Stimulated activated CD4-positive, alpha-beta T cell treated with anti-CD3 and anti-CD28 coated beads, Interleukin-1b, Interleukin-23, amount 100 ng/mL, for 1 hour (primary cell): ENCODE data around the gene PMS1.
"Not testable (repeated sequence)": the region's sequence is repeated elsewhere in the genome, so short reads cannot be mapped to it uniquely, and the experiment has no call there.

Experiments
- DNase-seq, 2 donors: peaks; one replicate each; pipeline ENCODE4 v3.0.0-alpha.2; 2020; ENCODE audit warnings: low read depth in 2 of 2

Gene PMS1

DNA sequence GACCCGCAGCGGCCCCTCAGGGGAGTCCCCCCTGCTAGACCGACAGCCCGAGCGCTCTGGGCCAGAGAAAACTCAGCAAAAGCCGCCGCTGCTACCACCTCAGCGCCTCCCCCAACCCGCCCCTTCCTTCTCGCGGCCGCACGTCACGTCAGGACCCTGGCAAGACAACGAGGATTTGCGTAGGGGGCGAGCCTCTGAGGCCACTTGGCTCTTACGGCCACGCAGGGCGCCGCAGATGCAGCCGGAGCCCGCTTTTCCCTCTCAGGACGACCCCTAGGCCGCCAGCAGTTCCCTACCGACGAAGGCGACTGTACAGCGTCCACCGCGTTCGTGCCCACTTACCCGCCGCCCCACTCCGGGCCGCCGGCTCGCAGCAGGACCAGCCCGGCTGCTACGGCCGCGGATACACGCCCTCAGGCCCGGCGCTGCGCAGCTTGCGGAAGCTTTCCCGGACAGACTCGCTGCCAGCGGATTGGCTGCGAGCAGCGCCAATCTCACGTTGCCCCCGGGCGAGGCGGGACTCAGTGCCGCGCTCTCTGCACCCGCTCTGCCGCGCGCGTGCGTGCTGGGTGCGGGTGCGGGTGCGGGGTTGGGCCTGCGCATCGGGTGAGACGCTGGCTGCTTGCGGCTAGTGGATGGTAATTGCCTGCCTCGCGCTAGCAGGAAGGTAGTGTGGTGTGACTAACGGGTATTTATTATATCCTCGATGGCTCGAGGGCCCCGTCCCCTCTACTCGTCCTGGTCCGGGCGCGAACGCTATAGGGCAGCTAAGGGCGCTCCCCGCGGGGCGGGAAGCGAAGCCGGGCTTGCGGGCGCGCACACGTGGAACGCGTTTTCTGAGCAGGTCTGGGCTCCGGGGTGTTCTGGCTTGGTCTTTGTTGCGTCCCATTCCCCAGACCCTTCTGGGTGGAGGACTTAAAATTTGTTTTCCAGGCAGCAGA lies at the start of gene PMS1, which contains the start of gene ORMDL1:
Gene PMS1 (plus strand): TSS at position 524 of the 941 bp plus-strand sequence. CDS start 7,360 bp downstream, outside the sequence.
Gene ORMDL1 (minus strand): TSS at position 413 of the 941 bp plus-strand sequence. CDS start 1,744 bp downstream, outside the sequence.
- peak; percentile 77 to 84 for DNase-seq

DNA sequence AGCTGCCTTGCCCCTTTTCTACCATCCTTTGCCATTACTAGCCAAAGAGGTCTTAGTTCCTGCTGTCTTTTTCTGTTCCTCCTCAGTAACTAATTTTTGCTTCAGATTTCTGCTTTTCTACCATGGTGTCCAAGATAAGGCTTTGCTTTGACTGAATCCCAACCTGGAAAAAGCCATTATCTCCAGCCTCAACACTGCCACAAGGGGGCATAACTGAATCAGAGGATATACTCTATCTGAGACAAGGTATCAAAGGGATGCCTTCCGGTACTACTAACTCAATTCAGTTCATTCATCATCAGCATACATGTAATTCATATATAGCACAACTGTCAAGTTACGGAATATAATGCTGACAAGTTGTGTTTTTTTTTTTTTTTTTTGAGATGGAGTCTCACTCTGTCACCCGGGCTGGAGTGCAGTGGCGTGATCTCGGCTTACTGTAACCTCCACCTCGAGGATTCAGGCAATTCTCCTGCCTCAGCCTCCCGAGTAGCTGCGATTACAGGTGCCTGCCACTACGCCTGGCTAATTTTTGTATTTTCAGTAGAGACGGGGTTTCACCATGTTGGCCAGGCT lies 33.1 kb upstream of the PMS1 start:
- DNase-seq, result no peak

DNA sequence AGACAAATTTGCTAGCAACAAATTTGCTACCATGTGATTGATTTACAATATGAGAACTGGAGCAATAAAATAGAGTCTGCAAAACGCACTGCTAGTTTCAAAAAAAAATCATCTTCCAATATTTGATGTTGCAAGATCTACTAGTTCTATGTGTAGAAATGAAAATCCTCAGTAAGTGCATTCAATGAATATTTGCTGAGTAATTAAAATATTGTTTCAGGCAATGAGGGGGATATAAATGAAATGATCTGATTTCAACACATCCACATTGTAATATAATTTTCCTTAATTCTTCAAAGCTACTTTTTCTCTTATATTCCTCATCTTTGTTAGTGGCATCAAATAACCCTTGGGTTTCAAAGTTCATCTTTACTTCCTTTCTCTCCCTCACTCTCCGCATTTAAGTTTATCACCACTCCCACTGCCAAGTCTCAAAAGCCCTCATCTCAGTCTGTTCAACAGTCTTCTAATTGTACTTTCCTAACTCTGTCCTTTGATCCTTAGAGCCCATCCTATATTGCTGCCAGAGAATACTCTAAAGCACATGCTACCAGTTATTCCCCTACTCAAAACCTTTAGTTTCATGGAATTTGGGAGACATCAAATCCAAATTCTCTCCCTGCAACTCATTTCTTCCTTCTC lies 27.8 kb upstream of the PMS1 start:
- DNase-seq, result no peak

DNA sequence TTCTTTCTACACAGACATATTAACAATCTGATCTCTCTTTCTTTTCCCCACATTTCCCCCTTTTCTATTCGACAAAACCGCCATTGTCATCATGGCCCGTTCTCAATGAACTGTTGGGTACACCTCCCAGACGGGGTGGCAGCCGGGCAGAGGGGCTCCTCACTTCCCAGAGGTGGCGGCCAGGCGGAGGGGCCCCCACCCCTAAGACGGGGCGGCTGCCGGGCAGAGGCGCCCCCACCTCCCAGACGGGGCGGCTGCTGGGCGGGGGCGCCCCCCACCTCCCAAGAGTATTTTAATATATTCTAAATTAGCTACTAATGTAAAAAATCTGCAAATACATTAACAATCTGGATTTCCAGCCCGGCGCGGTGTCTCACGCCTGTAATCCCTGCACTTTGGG lies 24.1 kb upstream of the PMS1 start:
- not testable (repeated sequence) for DNase-seq

DNA sequence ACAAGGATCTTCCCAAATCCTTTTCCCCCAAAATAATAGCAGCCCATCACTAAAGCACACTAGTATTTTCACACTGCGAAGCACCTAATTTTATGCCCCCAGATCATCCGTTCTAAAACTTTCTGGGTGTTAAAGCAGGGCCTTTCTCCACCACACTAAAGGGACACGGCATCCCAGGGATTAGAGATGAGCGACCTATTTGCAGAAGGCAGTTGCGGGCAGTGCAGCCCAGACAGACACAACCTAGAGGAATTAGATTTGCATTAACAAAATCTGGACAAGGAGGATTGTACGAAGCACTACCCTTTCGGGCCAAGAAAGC lies 22.1 kb upstream of the PMS1 start:
- no peak for DNase-seq

- DNase-seq, result peak; percentile 69 to 72
Measured at GRCh38 chr2:189762551-189763298, 21.5 kb upstream of the PMS1 start, which contains the start of gene OSGEPL1. TSS of gene OSGEPL1 (minus strand) at chr2:189762792. CDS start at chr2:189761640, 1,152 bp downstream.

DNA sequence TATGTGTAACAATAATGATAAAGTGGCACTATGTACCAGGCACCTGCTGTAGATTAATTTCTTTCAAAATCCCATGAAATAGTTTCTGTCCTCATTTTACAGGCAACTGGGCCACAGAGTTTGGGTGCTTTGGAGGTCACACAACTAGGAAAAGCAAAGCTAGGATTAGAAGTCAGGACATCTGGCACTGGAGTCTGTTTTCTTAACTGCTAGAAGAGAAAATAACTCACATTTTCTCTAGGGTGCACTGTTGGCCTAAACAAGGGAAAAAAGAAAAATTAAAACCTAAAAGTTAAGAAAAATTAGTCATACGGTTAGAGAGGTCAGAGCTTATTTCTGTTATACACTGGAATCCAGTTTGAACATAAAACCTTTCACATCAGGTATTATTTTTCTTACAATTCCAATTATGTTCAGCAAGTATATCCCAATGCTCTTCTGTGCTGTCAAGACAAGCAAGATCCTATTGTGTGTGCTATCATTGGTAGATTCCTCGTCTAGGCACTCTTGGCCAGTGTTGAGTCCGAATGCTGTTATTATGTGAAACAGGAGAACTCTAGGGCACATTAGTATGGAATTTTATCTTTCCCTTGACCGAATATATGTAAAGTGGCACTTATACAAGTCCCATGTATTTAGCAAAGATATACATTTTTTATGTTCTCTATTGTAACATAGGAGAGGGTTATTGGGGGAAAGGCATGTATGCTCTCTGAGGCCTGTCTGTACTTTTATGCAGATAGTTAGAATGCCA lies 20.2 kb upstream of the PMS1 start:
- DNase-seq, result no peak

DNA sequence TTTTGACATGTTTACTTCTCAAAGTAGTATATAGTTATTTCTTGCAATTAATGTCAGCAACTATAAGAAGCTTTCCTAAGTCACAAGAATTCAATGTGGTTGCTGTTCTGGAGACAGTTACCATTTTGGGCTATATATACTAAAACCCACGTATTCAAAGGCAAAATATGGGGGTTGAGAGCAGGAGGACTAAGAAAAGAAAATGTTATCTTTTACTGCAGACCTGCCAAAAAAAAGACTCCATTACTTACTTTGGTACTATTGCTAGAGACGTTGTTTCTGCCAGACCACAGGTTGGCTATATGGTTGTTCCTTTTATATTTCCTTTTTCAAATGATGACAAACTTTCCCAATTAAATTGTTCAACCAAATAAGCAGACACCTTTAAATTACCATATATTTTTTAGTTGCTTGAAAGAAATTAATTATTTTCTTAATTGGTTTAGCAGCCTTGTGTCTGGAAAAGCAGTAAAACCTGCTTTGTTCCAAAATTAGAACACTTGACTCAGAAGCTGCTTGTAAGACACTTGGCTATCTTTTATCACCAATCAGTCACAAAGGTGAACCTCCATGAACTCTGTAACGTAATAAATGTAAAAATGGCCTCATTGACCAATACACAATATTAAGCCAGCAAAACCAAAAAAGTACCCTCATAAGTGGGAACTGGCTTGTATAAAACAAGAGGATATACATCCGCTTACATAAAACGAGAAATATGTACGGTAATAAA lies 13.5 kb upstream of the PMS1 start:
- DNase-seq, result no peak

DNA sequence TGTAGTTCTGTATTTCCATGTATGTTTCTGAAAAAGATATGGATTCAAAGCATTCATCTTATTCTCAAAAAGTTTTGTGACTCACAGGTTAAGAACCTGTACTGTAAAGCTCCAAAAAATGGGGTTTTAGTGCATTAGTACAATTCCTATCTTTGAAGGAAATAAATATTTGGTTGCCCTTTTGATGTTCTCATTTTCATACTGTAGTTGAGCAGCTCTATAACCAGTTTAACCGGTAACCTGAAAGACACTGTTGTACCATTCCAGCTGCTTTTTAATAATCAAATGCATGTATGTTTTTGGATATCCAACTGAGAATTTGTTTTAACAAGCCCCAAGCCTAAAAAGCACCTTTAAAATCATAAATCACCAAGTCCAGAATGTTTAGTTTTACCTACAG lies 12.0 kb upstream of the PMS1 start:
- no peak for DNase-seq

DNA sequence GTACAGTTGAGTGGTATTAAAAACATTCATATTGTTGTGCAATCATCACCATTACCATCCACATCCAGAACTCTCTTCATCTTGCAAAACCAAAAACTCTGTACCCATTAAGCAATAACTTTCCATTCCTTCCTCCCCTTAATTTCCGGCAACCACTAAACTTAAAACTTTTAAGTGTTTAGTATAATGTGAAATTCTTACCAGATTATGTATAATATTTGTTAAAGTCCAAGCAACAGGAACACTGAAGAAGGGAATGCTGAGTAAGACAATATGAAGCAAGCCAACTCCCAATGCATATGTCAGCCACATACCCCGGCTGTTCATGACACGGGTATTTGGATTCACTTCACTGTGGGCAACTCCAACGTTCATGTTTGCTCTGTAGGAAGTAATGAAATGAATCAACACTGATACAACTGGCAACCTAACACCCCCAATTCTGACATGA lies 2.0 kb upstream of the PMS1 start:
- DNase-seq, result no peak

DNA sequence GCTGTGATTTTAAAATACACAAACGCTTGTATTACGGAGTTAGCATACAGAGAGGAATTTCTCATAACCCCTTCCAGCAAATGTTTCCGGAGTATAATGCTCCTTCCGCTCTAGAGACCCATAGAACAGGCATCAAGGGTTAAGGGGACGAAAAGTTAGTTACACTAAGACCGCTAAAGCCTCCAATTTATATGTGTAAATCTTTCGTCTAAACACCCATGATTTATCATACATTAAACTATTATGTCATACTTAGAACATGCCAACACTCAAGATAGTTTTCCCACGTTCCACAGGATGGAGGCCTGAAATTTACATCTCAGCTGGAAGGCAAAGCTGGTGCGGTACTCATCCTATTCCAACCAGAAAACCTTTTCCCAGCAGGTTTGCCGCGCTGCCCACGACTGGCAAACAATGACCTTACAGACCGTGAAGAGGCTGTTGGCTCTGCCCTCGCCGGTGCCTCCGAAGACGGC lies 761 bp upstream of the PMS1 start:
- DNase-seq, result no peak

- DNase-seq, result no peak
Measured at GRCh38 chr2:189791338-189792042, 7.2 kb downstream of the PMS1 start.

GRCh38 chr2:189794310-189794709 lies 10.1 kb downstream of the PMS1 start:
- DNase-seq, result no peak

DNA sequence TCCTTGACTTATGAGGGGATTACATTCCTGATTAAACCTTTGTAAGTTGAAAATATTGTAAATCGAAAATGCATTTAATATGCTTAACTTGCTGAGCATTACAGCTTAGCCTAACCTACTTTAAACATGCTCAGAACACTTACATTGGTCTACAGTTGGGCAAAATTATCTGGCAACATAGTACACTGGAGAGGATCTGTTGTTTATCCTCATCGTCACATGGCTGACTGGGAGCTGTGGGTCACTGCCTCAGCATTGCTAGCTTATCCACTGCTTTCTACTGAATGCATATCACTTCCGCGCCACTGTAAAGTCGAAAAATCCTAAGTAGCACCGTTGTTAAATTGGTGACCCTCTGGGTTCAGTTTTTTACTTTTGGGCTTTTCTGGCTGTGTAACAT lies 13.7 kb downstream of the PMS1 start:
- no peak for DNase-seq

DNA sequence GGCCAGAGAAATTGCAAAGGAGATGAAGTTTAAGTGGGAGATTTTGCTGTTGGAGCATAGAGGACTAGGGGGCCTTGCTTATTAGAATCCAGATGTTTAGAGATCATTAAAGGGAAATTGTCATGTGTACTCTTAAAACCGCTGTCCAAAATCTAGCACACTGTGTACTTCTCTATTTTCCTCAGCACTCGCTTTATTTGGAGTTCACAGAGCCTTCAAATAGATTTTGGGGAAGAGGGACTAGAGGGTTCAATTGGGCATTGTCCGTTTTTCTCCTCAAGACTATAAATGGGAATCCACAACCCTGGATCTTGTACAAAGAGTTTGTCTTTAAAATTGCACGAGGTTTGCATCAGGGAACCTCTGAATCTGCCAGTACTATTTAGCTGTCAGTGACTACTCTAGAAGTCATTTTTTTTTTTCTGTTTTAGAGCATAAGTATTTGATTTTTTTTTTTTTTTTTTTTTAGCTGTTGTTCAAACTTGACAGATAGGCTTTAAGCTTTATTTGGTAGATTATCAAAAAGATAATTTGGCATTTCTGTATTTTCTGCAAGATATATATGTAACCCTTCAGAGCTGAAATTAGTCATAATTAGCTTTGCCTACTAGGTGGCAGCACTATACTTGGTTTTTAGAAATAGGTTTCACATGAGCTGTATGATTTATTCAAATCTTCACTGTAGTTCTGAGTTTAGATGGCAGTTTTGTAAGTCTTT lies 14.2 kb downstream of the PMS1 start:
- no peak for DNase-seq

DNA sequence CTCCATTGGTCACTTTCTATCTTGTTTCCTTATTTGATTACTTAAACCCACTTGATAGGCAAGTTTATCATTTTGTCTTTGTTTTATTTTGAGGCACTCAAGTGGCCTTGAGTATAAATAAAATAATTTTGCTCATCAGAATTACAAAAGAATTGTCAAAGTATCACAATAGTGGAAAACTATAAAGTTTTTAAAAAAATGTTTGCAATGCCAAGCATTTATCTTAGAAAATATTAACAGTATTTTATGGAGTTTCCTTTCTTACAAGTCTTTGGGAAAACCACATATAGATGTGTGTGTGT lies 14.7 kb downstream of the PMS1 start:
- DNase-seq, result no peak

DNA sequence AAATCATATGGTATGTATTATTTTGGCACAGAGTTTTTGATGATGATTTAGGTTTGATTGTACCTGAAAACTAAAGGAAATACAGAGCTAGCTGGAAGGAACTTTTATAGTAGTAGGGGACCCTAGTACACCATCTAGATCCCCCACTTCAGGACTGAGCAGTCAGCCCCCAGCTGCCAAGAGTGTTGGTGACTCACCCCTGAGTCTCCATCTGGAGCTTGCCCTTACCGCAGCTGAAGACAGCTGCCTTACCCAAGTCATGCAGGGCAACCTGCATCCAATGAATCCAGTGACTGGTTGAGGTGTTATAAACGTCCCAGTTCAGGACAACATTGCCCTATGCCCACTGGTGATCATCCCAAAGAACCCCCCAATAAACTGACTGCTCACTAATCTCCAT lies 15.3 kb downstream of the PMS1 start:
- no peak for DNase-seq

DNA sequence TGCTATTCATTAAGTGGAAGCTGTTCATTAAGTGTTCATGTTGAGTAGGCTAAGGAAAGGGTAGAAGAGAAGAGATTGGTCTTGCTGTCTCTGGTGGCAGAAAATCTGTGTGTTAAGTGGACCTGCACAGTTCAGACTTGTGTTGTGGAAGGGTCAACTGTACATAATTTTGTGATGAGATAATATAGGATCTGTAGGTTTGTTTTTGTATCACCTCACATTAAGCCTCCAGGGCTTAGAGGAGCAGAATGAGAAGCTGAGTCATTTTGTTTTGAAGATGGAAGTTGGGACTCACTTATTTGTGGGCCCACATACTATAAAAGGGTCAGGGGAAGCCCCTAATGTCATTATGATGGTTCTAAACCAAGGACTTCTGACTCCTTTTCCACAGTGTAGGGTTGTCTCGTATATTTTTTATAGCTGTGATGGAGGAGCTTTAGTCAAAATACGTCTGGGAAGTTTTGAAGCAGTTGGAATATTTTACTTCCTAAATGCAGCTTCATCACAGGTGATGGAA lies 18.2 kb downstream of the PMS1 start:
- DNase-seq, result no peak

DNA sequence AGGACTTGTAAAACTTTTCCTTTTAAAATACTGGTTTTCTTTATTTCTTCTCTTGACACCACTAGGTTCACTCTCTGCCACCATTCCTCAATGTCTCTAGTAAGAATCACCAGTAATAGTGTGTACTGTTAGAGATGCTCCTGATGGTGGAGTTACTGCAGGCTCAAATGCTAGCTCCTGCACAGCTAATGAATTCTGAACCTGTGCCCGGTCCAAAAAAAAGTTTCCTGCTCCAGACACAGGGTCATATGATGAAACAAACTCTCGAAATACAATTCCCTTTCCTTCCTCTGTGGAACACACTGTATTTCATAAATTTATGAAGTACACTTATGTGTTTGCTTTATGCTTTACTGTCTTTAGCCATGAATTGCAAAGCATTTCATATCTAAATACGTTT lies 19.2 kb downstream of the PMS1 start:
- no peak for DNase-seq
